Nephron progenitor cell (in vitro differentiated cells): Measurements from ENCODE around the gene ZFP30.
A peak's percentile ranks its signal among the peaks of the same experiment; 100 is the strongest.

Experiments used
- DNase-seq: peaks from one replicate; pipeline ENCODE4 v3.0.0; 2021
- H3K27ac Mint-ChIP-seq: 2 replicates; pipeline ENCODE4 v1.8.0; 2021; ENCODE audit warnings: mild to moderate bottlenecking, moderate library complexity, mixed read lengths
- H3K27me3 Mint-ChIP-seq: 2 replicates; pipeline ENCODE4 v1.8.0; 2021; ENCODE audit warnings: mild to moderate bottlenecking, low read depth, mixed read lengths; ENCODE audit not compliant: poor library complexity
- H3K36me3 Mint-ChIP-seq: 2 replicates; pipeline ENCODE4 v1.8.0; 2021; ENCODE audit warnings: low read depth, mixed read lengths
- H3K4me1 Mint-ChIP-seq: 2 replicates; pipeline ENCODE4 v1.8.0; 2021; ENCODE audit warnings: mixed read lengths
- H3K4me3 Mint-ChIP-seq: 2 replicates; pipeline ENCODE4 v1.8.0; 2021; ENCODE audit warnings: mild to moderate bottlenecking, moderate library complexity, mixed read lengths
- H3K9me3 Mint-ChIP-seq: 2 replicates; pipeline ENCODE4 v1.8.0; 2021; ENCODE audit warnings: mild to moderate bottlenecking, moderate library complexity, mixed read lengths
- CTCF ChIP-seq: fragments of 200-600 bp; sonication (generic); IDR thresholded peaks from 2 replicates; pipeline ENCODE4 v1.5.0; 2021; ENCODE audit warnings: antibody characterized with exemption

The ZFP30 gene

DNA sequence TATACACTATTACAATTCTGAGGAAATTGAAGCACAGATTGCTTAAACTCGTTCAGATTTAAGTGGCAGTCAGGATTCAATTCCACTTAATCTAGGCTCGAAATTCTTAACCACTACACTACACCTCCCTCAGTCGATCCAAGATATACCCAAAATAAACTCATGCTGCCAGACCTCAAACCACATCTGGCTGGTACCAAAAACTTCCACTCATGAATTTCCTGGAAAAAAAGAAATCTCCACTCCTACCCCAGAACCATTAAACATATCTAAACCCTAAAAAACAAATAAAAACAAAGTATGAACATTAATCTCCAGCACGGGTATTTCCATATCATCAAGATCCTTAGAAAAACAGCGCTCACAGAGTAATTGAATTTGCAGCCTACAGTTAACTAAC lies 1.1 kb downstream of the ZFP30 start:
- H3K27ac Mint-ChIP-seq, result peak overlapping the region; percentile 26
- peak overlapping the region; percentile 87 for H3K4me3 Mint-ChIP-seq
- DNase-seq, result no peak
- peaks cover 14% of the 10 kb centered on the region for H3K27me3 Mint-ChIP-seq
- TF ChIP-seq CTCF, result no peak
- H3K9me3 Mint-ChIP-seq, result peaks cover 86% of the 10 kb centered on the region
- H3K4me1 Mint-ChIP-seq, result peaks cover 20% of the 10 kb centered on the region
- peaks cover 82% of the 10 kb centered on the region for H3K36me3 Mint-ChIP-seq

DNA sequence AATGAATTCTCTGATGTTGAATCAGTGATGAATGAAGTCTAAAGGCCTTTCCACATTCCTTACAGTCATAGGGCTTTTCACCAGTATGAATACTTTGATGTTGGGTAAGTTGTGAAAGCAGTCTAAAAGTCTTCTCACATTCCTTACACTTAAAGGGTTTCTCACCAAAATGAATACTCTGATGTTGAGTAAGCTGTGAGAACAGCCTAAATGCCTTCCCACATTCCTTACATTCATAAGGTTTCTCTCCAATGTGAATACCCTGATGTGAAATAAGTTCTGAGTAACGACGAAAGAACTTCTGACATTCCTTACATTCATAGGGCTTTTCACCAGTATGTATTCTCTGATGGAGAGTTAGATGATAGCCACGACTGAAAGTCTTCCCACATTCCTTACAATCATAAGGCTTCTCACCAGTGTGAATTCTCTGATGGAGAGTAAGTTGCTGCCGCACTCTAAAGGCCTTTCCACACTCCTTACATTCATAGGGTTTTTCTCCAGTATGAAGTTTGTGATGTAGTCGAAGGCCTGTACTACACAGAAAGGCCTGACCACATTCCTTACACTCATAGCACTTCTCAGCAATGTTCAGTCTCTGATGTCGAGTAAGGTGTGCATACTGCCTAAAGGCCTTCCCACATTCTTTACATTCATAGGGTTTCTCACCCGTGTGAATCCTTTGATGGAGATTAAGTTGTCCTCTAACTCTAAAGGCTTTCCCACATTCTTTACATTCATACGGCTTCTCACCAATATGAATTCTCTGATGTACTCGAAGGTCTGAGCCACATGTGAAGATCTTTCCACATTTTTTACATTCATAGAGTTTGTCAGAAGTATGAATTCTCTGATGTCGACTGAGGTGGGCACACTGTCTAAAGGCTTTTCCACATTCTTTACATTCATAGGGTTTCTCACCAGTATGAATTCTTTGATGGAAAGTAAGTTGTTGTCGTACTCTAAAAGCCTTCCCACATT lies 19.9 kb downstream of the ZFP30 start:
- TF ChIP-seq CTCF, result no peak
- Mint-ChIP-seq H3K36me3 (peaks cover 80% of the 10 kb centered on the region), H3K27me3 (peaks cover 10% of the 10 kb centered on the region), H3K4me1 (no peaks in the 10 kb centered on the region), H3K4me3 (no peak overlapping the region), H3K27ac (no peak overlapping the region), H3K9me3 (peaks cover 93% of the 10 kb centered on the region)
- no peak for DNase-seq

DNA sequence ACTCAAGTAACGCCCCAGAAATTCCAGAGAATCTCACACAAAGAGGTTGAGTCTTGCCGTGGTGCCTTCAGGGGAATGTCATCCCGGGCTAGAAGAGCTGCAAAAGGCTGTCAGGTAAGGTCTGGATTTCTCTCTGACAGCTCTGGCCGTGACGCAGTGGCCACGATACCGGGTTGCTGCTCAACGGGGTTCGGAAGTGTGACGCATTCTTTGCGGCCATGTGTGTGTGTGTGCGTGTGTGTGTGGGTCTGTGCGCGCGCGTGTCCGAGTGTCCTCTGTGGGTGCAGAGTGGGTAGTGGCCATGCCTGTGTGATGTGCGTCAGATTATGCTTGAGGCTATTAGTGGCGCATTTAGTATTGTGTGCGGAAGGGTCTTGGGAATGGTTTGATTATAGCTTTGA lies 60.3 kb downstream of the ZFP30 start:
- peak; percentile 36 for DNase-seq
- H3K9me3 Mint-ChIP-seq, result peaks cover 52% of the 10 kb centered on the region
- peak overlapping the region; percentile 98 for H3K27ac Mint-ChIP-seq
- no peak for TF ChIP-seq CTCF
- H3K27me3 Mint-ChIP-seq, result peaks cover 21% of the 10 kb centered on the region
- H3K4me1 Mint-ChIP-seq, result peaks cover 19% of the 10 kb centered on the region
- H3K36me3 Mint-ChIP-seq, result peaks cover 34% of the 10 kb centered on the region
- peak overlapping the region; percentile 95 for H3K4me3 Mint-ChIP-seq

DNA sequence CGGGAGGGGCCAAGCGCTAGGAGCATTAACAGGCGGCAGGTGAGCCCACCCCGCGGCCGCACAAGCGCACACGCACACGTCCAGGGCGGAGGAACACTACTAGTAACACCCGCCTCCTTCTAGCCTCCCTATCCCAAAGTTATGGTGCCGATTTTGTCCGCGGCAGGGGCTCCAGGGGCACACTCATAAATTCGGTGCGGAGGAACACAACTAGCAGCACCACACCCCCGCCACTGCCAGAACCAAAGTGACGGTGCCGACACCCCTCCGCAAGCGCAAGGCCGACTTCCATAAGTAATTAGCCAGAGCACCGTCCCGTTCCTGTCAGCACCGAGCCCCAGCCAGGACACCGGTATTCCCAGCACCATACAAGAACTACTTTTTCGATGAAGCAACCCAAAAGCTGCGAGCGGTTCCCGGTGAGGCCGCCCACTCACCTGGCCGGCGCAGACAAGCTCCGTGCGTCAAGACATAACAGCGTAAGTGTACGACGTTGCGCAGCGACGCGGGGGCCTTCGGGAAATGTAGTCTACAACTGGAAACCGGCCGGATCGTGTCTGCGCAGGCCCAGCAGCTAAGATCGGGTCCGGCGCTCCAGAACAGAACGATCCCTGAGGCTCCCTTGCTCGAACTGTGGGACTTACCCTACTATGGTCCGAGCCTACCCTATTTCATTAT lies 60.8 kb downstream of the ZFP30 start, which contains the start of the genes ZNF540 and ZNF571:
ZNF540 (plus strand) TSS at position 573 of the 678 bp plus-strand sequence. CDS start 3,572 bp downstream, outside the sequence.
ZNF571 (minus strand) TSS at position 489 of the 678 bp plus-strand sequence. CDS start 8,116 bp downstream, outside the sequence.
- Mint-ChIP-seq H3K9me3 (peaks cover 58% of the 10 kb centered on the region), H3K27ac (peak within 1 kb of the TSS; percentile 98), H3K27me3 (peaks cover 21% of the 10 kb centered on the region), H3K4me1 (peaks cover 19% of the 10 kb centered on the region), H3K36me3 (peaks cover 34% of the 10 kb centered on the region), H3K4me3 (peak within 1 kb of the TSS; percentile 95)
- no peak for TF ChIP-seq CTCF
- DNase-seq, result peak; percentile 86

GRCh38 chr19:37593996-37594303 lies 61.3 kb downstream of the ZFP30 start:
- DNase-seq, result no peak
- peaks cover 63% of the 10 kb centered on the region for H3K9me3 Mint-ChIP-seq
- H3K4me1 Mint-ChIP-seq, result peaks cover 19% of the 10 kb centered on the region

More at GRCh38 chr19:37593996-37594303, 61.3 kb downstream of the ZFP30 start:
- Mint-ChIP-seq H3K36me3 (peaks cover 34% of the 10 kb centered on the region), H3K4me3 (peak overlapping the region; percentile 95), H3K27ac (peak overlapping the region; percentile 98), H3K27me3 (peaks cover 25% of the 10 kb centered on the region)
- TF ChIP-seq CTCF, result no peak
